ENCODE measurements around the gene SGSM1.

The SGSM1 gene

DNA sequence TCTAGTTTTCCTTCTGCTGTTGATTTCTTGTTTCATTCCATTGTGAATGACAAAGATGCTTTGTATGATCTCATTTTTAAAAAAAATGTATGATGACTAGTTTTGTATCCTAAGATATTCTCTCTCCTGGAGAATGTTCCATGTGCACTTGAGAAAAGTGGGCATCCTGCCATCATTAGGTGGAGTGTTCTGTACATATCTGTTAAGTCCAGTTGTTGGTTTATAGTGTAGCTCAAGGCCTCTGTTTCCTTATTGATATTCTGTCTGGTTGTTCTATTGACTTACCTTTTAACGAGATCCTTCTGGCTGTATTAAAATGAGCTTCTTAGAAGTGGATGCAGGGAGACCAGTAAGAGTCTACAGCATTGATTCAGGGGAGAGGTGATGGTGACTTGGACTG lies 35.2 kb downstream of the SGSM1 start:
- no peak for DNase-seq

DNA sequence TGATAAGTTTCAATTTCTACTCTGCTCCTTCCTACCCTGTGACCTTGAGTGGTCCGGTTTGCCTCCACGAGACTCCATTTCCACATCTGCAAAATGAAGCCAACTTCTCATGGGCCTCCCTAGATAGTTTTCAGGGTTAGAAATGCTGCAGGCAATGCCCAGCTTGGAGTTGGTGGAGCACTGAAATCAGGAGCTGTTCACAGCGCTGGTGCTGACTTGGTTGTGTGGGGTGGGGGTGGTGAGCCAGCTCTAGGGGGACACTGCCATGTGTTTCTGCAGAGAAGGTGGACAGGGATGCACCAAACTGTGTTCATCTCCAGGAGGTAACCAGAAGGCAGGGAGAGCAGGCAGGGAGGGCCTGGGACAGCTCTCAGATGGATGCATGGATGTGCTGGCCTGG lies 37.0 kb downstream of the SGSM1 start:
- DNase-seq, result no peak

- DNase-seq, result no peak
Observed at GRCh38 chr22:24845041-24845898, 39.3 kb downstream of the SGSM1 start.

- DNase-seq, result no peak
Observed at GRCh38 chr22:24847490-24847889, 41.5 kb downstream of the SGSM1 start.

- DNase-seq, result no peak
Observed at GRCh38 chr22:24848559-24849168, 42.7 kb downstream of the SGSM1 start.

- no peak for DNase-seq
Observed at GRCh38 chr22:24855794-24856193, 49.8 kb downstream of the SGSM1 start.

- DNase-seq, result no peak
Observed at GRCh38 chr22:24857576-24857975, 51.6 kb downstream of the SGSM1 start.

GRCh38 chr22:24859587-24859986 lies 53.6 kb downstream of the SGSM1 start:
- DNase-seq, result no peak

DNA sequence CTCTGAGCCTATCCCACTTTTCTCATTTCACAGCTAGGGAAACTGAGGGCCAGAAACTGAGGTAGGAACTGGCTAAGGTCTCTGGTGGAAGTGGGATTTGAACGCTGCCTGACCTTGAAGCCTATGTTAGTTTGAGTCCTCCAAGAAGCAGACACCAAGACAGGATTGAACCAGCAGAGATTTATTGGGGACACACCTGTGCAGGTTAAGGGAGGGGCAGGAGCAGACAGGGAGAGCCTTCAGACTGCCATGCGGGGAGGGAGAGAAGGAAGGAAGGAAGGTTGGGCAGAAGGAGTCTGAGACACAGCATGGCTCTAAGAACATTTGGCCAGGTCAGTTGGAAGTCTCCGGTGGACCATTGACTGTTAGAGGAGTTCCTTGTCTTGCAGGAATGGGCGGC lies 59.5 kb downstream of the SGSM1 start:
- no peak for DNase-seq

DNA sequence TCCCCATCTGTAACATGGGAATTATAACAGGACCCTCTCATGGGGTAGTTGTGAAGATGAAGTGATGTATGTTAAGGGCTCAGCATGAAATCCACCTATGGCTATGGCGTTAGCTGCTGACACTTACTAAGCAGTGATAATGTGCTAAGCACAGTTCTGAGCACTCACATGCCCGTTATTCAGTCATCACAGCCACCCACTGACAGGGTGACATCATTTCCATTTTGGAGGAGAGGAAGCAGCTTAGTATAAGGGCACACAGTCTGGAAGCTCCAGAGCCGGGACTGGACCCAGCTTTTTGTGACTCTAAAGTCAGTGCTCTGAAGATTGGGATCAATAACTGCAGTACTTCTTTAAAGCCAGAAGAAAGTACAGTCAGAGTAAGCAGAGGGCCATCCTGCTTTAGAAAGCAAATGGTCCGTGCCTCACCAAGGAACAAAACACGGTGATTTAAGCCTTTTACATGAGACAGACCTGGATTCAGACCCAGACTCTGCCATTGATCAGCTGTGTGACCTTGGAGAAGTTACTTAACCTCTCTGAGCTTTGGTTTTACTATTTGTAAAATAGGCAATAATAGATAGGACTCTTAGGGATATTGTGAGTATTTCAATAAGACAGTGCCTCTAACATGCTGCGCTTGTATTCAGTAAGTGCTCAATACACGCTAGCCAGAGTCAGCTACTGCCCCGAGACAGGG lies 61.5 kb downstream of the SGSM1 start:
- no peak for DNase-seq

DNA sequence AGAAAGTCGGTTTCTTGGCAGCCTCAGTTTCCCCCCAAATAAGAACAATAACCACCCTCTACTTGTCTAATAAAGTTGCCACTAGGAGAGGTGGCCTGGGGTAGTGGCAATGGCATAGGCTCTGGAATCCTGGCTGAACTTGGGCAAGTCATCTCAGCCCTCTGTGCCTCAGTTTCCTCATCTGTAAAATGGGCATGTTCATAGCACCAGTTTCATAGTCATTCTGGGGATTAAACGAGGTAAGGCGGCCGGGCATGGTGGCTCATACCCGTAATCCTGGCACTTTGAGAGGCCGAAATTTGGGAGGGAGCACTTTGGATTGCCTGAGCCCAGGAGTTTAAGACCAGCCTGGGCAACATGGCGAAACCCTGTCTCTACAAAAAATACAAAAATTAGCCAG lies 63.0 kb downstream of the SGSM1 start:
- DNase-seq, result no peak

- peak; percentile 21 for DNase-seq
Observed at GRCh38 chr22:24871611-24872205, 65.7 kb downstream of the SGSM1 start.

DNA sequence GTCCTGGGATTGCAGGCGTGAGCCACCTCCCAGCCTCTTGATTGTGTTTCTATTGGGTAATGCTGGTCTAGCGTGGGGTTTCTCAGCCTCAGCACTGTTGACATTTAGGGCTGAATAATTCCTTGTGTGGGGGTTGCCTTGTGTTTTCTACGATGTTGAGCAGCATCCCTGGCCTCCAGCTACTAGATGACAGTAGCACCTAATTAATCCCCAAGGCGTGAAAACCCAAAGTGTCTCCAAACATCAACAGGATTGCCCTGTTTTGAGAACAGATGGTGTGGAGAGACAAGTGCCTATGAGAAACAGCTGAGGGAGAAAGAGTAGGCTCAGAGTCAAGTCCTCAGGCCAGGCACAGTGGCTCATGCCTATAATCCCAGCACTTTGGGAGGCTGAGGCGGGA lies 67.2 kb downstream of the SGSM1 start:
- DNase-seq, result no peak

- DNase-seq, result no peak
Observed at GRCh38 chr22:24875862-24876506, 70.0 kb downstream of the SGSM1 start.

- no peak for DNase-seq
Observed at GRCh38 chr22:24876700-24877099, 70.7 kb downstream of the SGSM1 start.

GRCh38 chr22:24878969-24879368 lies 73.0 kb downstream of the SGSM1 start:
- DNase-seq, result no peak

DNA sequence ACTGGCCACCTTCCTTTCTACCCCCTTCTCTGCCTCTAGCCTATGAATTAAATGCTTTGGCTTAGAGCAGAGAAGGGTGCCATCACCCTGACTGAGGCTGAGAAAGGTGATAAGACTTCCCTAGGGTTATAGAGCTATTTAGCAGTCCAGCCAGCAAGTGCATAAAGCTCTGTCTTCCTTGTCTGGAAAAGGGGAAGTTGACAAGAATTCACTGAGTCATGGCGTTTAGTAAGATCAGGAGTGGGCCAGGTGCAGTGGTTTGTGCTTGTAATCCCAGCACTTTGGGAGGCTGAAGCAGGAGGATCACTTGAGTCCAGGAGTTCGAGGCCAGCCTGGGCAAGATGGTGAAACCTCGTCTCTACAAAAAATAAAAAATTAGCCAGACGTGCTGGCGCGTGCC lies 77.4 kb downstream of the SGSM1 start:
- DNase-seq, result peak; percentile 37

DNA sequence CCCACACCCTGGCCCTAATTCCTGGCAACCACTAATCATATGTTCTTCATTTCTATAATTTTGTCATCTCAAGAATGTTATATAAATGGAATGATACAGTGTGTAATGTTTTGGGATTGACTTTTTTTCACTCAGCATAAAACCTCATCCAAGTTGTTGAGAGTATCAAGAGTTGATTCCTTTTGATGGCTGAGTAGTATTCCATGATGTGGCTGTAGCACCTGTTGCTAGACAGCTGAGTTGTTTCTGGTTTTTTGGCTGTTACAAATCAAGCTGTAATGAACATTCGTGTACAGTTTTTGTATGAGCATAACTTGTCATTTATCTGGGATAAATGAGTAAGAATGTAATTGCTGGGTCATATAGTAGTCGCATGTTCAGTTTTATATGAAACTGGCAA lies 81.2 kb downstream of the SGSM1 start:
- no peak for DNase-seq

DNA sequence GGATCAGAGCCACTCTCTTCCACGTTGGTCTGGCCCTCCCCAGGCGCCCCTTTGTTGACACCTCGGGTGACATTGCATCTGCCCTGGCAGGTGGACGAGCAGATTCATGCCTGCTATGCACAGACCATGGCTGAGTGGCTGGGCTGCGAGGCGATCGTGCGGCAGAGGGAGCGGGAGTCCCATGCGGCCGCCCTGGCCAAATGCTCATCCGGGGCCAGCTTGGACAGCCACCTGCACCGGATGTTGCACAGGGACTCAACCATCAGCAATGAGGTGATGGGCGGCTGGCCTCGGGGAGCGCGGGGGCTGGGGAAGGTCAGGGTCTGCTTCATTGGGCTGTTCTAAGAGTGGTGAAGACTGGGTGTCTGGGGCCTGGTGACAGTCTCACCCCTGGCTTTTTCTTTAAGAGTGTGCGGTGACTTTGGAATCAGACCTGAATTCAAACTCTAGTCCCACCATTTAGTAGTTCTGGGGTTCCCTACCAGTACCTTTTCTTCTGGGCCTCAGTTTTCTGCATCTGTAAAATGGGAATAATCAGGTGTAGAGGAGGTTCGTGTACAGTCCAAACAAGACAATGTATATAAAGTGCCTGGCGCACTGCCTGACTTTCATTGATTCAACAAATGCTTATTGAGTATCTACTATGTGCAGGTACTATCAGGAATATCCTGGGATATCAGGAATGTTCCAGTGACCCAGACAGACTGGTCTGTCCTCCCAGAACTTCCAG lies 87.5 kb downstream of the SGSM1 start:
- DNase-seq, result no peak

DNA sequence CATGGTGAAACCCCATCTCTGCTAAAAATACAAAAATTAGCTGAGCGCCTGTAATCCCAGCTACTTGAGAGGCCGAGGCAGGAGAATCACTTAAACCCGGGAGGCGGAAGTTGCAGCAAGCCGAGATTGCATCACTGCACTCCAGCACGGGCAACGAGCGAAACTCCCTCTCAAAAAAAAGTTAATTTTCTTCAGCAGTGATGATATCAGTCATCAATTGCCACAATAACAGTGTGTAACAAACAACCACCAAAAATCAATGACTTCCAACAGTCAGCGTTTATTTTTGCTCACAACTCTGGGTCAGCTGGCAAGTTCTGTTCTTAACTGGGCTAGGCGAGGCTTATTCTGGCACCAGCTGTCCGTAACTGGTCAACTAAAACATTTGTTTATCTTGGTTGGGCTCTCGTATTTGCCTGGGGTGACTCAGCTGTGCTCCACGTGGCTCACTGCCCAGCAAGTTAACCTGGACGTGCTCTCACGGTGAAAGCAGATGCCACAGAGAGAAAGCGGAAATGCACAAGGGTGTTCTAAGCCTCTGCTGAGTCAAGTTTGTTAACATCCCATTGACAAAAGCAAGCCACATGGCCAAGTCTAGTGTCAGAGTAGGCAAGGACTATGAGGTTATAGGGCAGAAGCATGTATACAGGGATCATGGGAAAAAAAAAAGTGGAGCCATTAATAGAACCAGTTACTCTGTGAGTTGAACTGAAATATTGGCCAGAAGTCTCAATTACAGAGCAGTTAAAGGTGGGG lies 88.4 kb downstream of the SGSM1 start:
- no peak for DNase-seq

GRCh38 chr22:24894998-24895397 lies 89.0 kb downstream of the SGSM1 start:
- no peak for DNase-seq

- no peak for DNase-seq
Observed at GRCh38 chr22:24901448-24901847, 95.4 kb downstream of the SGSM1 start.

All from GF-D8 (cell line).